OCI-LY7 (cell line): ENCODE results near the gene BPIFB4. TPM values are rescaled to one million over a fixed set of nuclear protein-coding genes. Genes with fewer than 3 reads are reported as not detected.

Experiments used
- BruUV-seq: library from RNA; stranded (reverse); fragments of 400-500 nt; replicated peaks from 2 replicates; lab custom pipeline; 2021; lab: Mats Ljungman, UMichigan
- CTCF ChIA-PET: fragments of 300-600 bp; sonication (Branson Sonifier 250); formaldehyde crosslinking; loops from one replicate; lab custom pipeline; 2022; ENCODE audit warnings: antibody characterized with exemption; ENCODE audit not compliant: unreplicated experiment; lab: Charles Lee
- POLR2A ChIA-PET: fragments of 300-600 bp; sonication (Branson Sonifier 250); formaldehyde crosslinking; loops from one replicate; lab custom pipeline; 2022; ENCODE audit warnings: antibody characterized with exemption; lab: Charles Lee
- DNase-seq: peaks from one replicate; pipeline ENCODE4 v3.0.0-alpha.2; 2015; ENCODE audit warnings: low spot score
- H2AFZ ChIP-seq: fragments of 200-600 bp; sonication (generic), shearing (Covaris generic); 2 replicates; pipeline ENCODE4 v1.6.1; 2014; ENCODE audit warnings: mild to moderate bottlenecking, antibody characterized with exemption, low read length, moderate library complexity
- H3K27ac ChIP-seq: fragments of 200-600 bp; sonication (generic); 2 replicates; pipeline ENCODE4 v1.5.1; 2014; ENCODE audit warnings: mixed run types, low read depth, mild to moderate bottlenecking, moderate library complexity, low read length, inconsistent platforms; ENCODE audit not compliant: poor library complexity, severe bottlenecking
- H3K36me3 ChIP-seq: fragments of 200-600 bp; sonication (generic); 2 replicates; pipeline ENCODE4 v1.6.1; 2014; ENCODE audit warnings: mild to moderate bottlenecking, antibody characterized with exemption, low read length, moderate library complexity, mixed read lengths; ENCODE audit not compliant: insufficient read depth
- H3K4me1 ChIP-seq: fragments of 200-600 bp; sonication (generic); 2 replicates; pipeline ENCODE4 v1.5.1; 2014; ENCODE audit warnings: mild to moderate bottlenecking, low read length; ENCODE audit not compliant: insufficient read depth, poor library complexity, severe bottlenecking
- H3K4me2 ChIP-seq: fragments of 200-600 bp; sonication (generic); 2 replicates; pipeline ENCODE4 v1.6.1; 2014; ENCODE audit warnings: mild to moderate bottlenecking, low read length
- H3K4me3 ChIP-seq: fragments of 200-600 bp; sonication (generic); 2 replicates; pipeline ENCODE4 v1.5.1; 2014; ENCODE audit warnings: mild to moderate bottlenecking, low read depth, low read length; ENCODE audit not compliant: poor library complexity, severe bottlenecking
- H3K79me2 ChIP-seq: fragments of 200-600 bp; sonication (generic); 2 replicates; pipeline ENCODE4 v1.6.1; 2016; ENCODE audit warnings: low read depth, mild to moderate bottlenecking, low read length, moderate library complexity, mixed read lengths; ENCODE audit not compliant: insufficient read depth
- H3K9me2 ChIP-seq: fragments of 200-600 bp; sonication (generic); 2 replicates; pipeline ENCODE4 v1.6.1; 2016; ENCODE audit warnings: mild to moderate bottlenecking, low read length, mixed read lengths; ENCODE audit not compliant: insufficient read depth
- H3K9me3 ChIP-seq: fragments of 200-600 bp; sonication (generic); 2 replicates; pipeline ENCODE4 v1.6.1; 2014; ENCODE audit warnings: mild to moderate bottlenecking, mixed run types, low read length, mixed read lengths
- H4K20me1 ChIP-seq: fragments of 200-600 bp; sonication (generic); 2 replicates; pipeline ENCODE4 v1.6.1; 2014; ENCODE audit warnings: mild to moderate bottlenecking, antibody characterized with exemption, low read length, moderate library complexity, mixed read lengths; ENCODE audit not compliant: insufficient read depth
- EZH2phosphoT487 ChIP-seq: fragments of 200-600 bp; sonication (generic); IDR thresholded peaks from 2 replicates; pipeline ENCODE4 v1.6.1; 2018; ENCODE audit warnings: low read depth, borderline replicate concordance, mild to moderate bottlenecking, mixed run types, antibody characterized with exemption, low read length, moderate library complexity, mixed read lengths
- intact Hi-C: fragments of 100-400 bp; cut with micrococcal nuclease; formaldehyde crosslinking; loops from one replicate; pipeline ENCODE4 v1.10.0; 2022; ENCODE audit not compliant: unreplicated experiment
- total RNA-seq, 2 experiments: library from RNA; depleted of rRNA in 1 of 2; stranded (reverse); fragments of >200 nt in 1 of 2; shearing (Covaris generic) in 1 of 2; gene quantifications; 2 replicates each; pipeline ENCODE4 v1.2.3, GENCODE V29; 2014 to 2022
- TF ChIP-seq, protein P1 (sequence below): fragments of 200-600 bp; sonication (generic); conservative IDR thresholded peaks from 2 replicates; pipeline ENCODE4 v1.5.1; 2014; ENCODE audit warnings: mild to moderate bottlenecking, antibody characterized with exemption, low read length, moderate library complexity, mixed read lengths

BPIFB4 gene
- total RNA-seq, 2 experiments from 2014 or later: not detected

DNA sequence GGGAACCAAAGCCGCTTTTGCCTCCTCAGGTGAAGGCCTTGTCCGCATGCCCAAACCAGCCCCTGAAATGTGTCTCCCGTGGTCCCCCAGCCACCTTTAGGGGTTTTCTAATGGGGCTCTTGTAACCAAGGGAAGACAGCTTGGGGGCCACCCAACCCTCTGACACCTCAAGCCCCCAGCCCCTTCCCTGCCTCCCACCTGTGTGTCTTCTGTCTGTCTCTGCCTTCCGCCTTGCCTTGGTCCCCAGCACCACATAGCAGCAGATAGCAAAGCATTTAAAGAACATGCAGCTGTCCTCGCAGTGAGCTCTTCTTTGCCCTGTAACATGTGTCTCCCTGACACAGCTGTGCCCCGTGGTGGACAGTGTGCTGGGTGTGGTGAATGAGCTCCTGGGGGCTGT lies 16.2 kb upstream of the BPIFB4 start:
- H4K20me1 ChIP-seq: no peaks in the 10 kb centered on the region
- no peak for DNase-seq
- intact Hi-C loops: no loop called here
- POLR2A ChIA-PET: no interaction called here
- no peak overlapping the region for H3K4me3 ChIP-seq
- H3K4me2 ChIP-seq: no peak overlapping the region
- H3K79me2 ChIP-seq: no peaks in the 10 kb centered on the region
- no peaks in the 10 kb centered on the region for H3K9me3 ChIP-seq
- H2AFZ ChIP-seq: no peak overlapping the region
- H3K36me3 ChIP-seq: no peaks in the 10 kb centered on the region
- H3K4me1 ChIP-seq: no peaks in the 10 kb centered on the region
- no peak overlapping the region for H3K27ac ChIP-seq
- no TSS peak for BruUV-seq
- H3K9me2 ChIP-seq: no peaks in the 10 kb centered on the region
- CTCF ChIA-PET: no interaction called here
- TF ChIP-seq, protein P1, sequence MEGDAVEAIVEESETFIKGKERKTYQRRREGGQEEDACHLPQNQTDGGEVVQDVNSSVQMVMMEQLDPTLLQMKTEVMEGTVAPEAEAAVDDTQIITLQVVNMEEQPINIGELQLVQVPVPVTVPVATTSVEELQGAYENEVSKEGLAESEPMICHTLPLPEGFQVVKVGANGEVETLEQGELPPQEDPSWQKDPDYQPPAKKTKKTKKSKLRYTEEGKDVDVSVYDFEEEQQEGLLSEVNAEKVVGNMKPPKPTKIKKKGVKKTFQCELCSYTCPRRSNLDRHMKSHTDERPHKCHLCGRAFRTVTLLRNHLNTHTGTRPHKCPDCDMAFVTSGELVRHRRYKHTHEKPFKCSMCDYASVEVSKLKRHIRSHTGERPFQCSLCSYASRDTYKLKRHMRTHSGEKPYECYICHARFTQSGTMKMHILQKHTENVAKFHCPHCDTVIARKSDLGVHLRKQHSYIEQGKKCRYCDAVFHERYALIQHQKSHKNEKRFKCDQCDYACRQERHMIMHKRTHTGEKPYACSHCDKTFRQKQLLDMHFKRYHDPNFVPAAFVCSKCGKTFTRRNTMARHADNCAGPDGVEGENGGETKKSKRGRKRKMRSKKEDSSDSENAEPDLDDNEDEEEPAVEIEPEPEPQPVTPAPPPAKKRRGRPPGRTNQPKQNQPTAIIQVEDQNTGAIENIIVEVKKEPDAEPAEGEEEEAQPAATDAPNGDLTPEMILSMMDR: no peak
- no peak for TF ChIP-seq EZH2phosphoT487

DNA sequence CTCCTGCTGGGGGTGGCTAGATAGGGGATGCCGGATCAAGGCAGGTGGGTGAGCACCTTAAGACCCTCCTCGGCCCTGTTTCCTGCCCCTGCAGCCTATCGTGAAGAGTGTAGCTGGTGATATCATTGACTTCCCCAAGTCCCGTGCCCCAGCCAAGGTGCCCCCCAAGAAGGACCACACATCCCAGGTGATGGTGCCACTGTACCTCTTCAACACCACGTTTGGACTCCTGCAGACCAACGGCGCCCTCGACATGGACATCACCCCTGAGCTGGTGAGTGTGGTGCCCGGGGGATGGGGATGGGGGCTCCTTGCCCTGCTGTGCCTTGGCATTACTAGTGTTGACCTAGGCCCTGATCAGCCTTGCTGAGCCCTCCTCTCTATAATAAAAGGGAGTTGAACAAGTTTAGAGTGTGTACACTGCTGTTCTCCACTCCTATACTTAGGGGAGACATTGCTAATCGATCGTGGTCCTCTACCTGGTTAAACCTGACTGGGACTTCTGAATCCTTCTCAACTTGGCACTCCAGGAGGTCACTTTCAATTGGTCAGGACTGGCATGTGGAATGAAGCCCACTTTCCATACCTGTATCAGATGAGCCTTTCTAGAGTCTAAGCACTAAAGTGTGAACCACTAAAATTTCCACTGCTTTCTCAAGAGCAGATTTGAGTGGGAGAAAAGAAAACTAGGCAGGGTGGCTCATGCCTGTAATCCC lies 14.7 kb upstream of the BPIFB4 start:
- DNase-seq: no peak
- H2AFZ ChIP-seq: no peak overlapping the region
- no peaks in the 10 kb centered on the region for H3K36me3 ChIP-seq
- no peaks in the 10 kb centered on the region for H3K79me2 ChIP-seq
- TF ChIP-seq, protein P1: no peak
- TF ChIP-seq EZH2phosphoT487: no peak
- no peak overlapping the region for H3K27ac ChIP-seq
- BruUV-seq: no TSS peak
- POLR2A ChIA-PET: no interaction called here
- no peak overlapping the region for H3K4me2 ChIP-seq
- no peak overlapping the region for H3K4me3 ChIP-seq
- no peaks in the 10 kb centered on the region for H3K9me3 ChIP-seq
- no peaks in the 10 kb centered on the region for H3K4me1 ChIP-seq
- intact Hi-C loops: no loop called here
- CTCF ChIA-PET: no interaction called here
- no peaks in the 10 kb centered on the region for H3K9me2 ChIP-seq
- H4K20me1 ChIP-seq: no peaks in the 10 kb centered on the region

DNA sequence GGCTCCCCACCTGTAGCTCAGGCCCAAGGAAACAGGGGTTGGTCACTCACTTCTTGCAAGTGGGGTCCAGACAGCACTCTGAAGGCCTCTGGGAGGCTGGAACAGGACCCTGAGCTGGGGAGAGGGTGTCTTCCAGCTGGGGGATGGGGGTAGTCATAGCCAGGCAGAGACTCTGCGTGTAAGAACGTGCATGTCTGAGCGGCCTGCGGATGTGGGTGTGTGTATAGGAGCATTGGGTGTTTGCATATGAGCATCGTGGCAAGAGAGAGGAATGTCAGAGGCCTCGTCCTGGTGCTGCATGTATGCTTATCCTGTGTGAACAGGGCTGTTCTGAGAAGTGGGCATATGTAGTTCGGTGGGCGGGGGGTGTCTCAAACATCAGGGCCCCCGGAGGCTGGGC lies 13.7 kb upstream of the BPIFB4 start:
- TF ChIP-seq EZH2phosphoT487: no peak
- TF ChIP-seq, protein P1: no peak
- ChIA-PET CTCF (no interaction called here), POLR2A (no interaction called here)
- Histone ChIP-seq H3K9me2 (no peaks in the 10 kb centered on the region), H3K4me1 (no peaks in the 10 kb centered on the region), H3K27ac (no peak overlapping the region), H4K20me1 (no peaks in the 10 kb centered on the region), H2AFZ (no peak overlapping the region), H3K36me3 (no peaks in the 10 kb centered on the region), H3K79me2 (no peaks in the 10 kb centered on the region), H3K4me2 (no peak overlapping the region), H3K9me3 (no peaks in the 10 kb centered on the region), H3K4me3 (no peak overlapping the region)
- no TSS peak for BruUV-seq
- DNase-seq: no peak
- intact Hi-C loops: no loop called here
